Measurements from ENCODE around the gene DLL3.

DLL3 gene

DNA sequence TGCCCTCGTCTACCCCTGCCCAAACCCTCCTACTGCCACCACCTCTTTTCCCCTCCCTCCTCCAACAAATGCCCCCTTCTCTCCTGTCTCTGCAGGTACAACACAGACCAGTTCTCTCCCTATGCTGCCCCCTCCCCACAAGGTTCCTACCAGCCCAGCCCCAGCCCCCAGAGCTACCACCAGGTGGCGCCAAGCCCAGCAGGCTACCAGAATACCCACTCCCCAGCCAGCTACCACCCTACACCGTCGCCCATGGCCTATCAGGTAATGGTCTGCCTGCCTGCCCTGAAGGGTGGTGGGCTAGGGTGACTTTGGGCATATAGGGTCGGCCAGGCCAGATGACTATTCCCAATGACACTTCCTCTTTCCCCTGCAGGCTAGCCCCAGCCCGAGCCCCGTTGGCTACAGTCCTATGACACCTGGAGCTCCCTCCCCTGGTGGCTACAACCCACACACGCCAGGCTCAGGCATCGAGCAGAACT, 24.6 kb upstream of the DLL3 start (continued):
- peak; percentile 15 for TF ChIP-seq ZBTB26 (tag by site-specific recombination; optimal IDR thresholded peaks at IDR 0.05)
- TF ChIP-seq ZNF148 (tag by site-specific recombination; IDR thresholded peaks at IDR 0.05; ENCODE audit: borderline replicate concordance): peak; percentile 56; the same call in 1 of the 2 replicates
- TF ChIP-seq ZNF707 (tag by site-specific recombination; IDR thresholded peaks at IDR 0.05): no peak
- TF ChIP-seq ZNF324 (tag by site-specific recombination; IDR thresholded peaks at IDR 0.05): no peak
- no peak for TF ChIP-seq ZNF776 (tag by site-specific recombination; IDR thresholded peaks at IDR 0.05; ENCODE audit: borderline replicate concordance)
- no peak for TF ChIP-seq ZNF274 (IDR thresholded peaks at IDR 0.05; ENCODE audit: low read length)
- TF ChIP-seq ZNF274 (tag by site-specific recombination; IDR thresholded peaks at IDR 0.05; ENCODE audit: borderline replicate concordance): no peak
- peak; percentile 97 for TF ChIP-seq PATZ1 (tag by site-specific recombination; IDR thresholded peaks at IDR 0.05)
- no peak for TF ChIP-seq ZNF623 (tag by site-specific recombination; IDR thresholded peaks at IDR 0.05)
- TF ChIP-seq ZNF777 (tag by site-specific recombination; IDR thresholded peaks at IDR 0.05; ENCODE audit: borderline replicate concordance): no peak
- no peak for TF ChIP-seq ZNF112 (tag by site-specific recombination; IDR thresholded peaks at IDR 0.05)
- 0 out of 2 replicates have a peak, but pooled peaks have one; percentile 3 for TF ChIP-seq EGR2 (tag by site-specific recombination; IDR thresholded peaks at IDR 0.05; ENCODE audit: low read depth)
- TF ChIP-seq ZNF843 (tag by site-specific recombination; IDR thresholded peaks at IDR 0.05): 0 out of 2 replicates have a peak, but pooled peaks have one; percentile 59
- TF ChIP-seq ZIC2 (tag by site-specific recombination; IDR thresholded peaks at IDR 0.05): peak; percentile 46
- TF ChIP-seq YY1 (tag by site-specific recombination; IDR thresholded peaks at IDR 0.05): no peak
- TF ChIP-seq ZNF174 (tag by site-specific recombination; IDR thresholded peaks at IDR 0.05): no peak
- TF ChIP-seq TCF7L2 (IDR thresholded peaks at IDR 0.05; ENCODE audit: borderline replicate concordance, low read depth, low read length): no peak
- peak; percentile 61; the same call in 1 of the 2 replicates for TF ChIP-seq ZNF175 (tag by site-specific recombination; IDR thresholded peaks at IDR 0.05)
- peak; percentile 44; the same call in 1 of the 2 replicates for TF ChIP-seq ZFP69B (tag by site-specific recombination; IDR thresholded peaks at IDR 0.05)
- TF ChIP-seq ZNF518A (tag by site-specific recombination; conservative IDR thresholded peaks at IDR 0.05; ENCODE audit: low read depth): no peak
- TF ChIP-seq ZNF692 (tag by site-specific recombination; IDR thresholded peaks at IDR 0.05): peak; percentile 53; the same call in 1 of the 2 replicates
- no peak for TF ChIP-seq ZNF221 (tag by site-specific recombination; IDR thresholded peaks at IDR 0.05; ENCODE audit: borderline replicate concordance)
- TF ChIP-seq, protein P1, sequence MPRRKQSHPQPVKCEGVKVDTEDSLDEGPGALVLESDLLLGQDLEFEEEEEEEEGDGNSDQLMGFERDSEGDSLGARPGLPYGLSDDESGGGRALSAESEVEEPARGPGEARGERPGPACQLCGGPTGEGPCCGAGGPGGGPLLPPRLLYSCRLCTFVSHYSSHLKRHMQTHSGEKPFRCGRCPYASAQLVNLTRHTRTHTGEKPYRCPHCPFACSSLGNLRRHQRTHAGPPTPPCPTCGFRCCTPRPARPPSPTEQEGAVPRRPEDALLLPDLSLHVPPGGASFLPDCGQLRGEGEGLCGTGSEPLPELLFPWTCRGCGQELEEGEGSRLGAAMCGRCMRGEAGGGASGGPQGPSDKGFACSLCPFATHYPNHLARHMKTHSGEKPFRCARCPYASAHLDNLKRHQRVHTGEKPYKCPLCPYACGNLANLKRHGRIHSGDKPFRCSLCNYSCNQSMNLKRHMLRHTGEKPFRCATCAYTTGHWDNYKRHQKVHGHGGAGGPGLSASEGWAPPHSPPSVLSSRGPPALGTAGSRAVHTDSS (tag by site-specific recombination; IDR thresholded peaks at IDR 0.05): no peak
